Coronary artery (tissue), 2 donors: ENCODE measurements around the gene ST8SIA4.

ENCODE experiments used
- DNase-seq: peaks from one replicate; pipeline ENCODE4 v3.0.0-alpha.2; 2017; ENCODE audit warnings: low spot score
- H3K27ac ChIP-seq, 2 donors: fragments of 200-600 bp; sonication (generic); one replicate each; pipeline ENCODE4 v1.5.1; 2016 to 2019
- H3K4me3 ChIP-seq: fragments of 200-600 bp; sonication (generic); 2 replicates; pipeline ENCODE4 v1.5.1; 2016; ENCODE audit warnings: mild to moderate bottlenecking, moderate library complexity
- TF ChIP-seq, protein P1 (sequence below): fragments of 200-600 bp; sonication (generic); IDR thresholded peaks from one replicate; pipeline ENCODE4 v1.5.1; 2019; ENCODE audit warnings: antibody characterized with exemption

Gene ST8SIA4

DNA sequence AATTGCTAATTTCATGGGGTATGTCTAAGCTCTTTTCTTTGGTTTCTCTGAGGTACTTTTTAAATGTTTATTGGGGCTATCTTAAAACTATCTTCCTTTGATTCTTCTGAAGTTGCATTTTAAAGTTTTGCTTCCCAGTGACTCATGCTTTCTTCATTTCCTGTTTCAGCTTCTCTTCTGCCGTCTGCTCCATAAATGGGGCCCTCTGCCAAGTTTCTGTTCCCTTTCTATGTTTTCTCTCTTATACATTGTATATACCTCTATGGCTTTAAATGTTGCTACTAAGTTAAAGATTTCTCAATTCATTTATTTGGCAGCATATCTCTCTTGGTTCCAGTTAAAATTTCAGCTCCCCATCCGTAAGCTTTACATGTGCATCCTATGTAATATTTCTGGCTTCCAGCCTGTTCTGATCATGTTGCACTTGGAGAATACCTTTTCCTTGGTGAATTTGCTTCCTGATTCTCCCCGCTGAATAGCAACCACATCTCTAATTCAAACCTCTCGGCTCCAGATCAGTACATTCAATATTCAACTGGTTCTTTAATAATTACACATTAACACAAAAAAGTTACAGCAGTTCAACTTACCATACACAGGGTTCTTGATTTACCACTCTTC is 125.3 kb downstream of the ST8SIA4 start:
- DNase-seq: no peak
- TF ChIP-seq, protein P1, sequence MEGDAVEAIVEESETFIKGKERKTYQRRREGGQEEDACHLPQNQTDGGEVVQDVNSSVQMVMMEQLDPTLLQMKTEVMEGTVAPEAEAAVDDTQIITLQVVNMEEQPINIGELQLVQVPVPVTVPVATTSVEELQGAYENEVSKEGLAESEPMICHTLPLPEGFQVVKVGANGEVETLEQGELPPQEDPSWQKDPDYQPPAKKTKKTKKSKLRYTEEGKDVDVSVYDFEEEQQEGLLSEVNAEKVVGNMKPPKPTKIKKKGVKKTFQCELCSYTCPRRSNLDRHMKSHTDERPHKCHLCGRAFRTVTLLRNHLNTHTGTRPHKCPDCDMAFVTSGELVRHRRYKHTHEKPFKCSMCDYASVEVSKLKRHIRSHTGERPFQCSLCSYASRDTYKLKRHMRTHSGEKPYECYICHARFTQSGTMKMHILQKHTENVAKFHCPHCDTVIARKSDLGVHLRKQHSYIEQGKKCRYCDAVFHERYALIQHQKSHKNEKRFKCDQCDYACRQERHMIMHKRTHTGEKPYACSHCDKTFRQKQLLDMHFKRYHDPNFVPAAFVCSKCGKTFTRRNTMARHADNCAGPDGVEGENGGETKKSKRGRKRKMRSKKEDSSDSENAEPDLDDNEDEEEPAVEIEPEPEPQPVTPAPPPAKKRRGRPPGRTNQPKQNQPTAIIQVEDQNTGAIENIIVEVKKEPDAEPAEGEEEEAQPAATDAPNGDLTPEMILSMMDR: no peak
- Histone ChIP-seq H3K4me3 (no peak overlapping the region), H3K27ac (peak overlapping the region in 1 of 2 donors; percentile 7)

DNA sequence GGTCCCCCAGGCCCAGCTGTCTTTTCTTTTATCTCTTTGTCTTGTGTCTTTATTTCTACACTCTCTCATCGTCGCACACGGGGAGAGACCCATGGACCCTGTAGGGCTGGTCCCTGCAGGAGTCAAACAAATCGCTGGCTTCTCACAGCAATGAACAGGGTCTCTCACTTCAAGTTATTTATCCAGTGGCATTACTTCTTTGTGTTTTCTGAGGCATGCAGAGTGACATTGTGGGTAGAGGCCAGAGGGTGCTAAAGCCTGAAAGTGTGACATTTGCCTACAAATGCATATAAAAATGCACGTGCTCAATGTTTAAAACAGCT is 127.6 kb downstream of the ST8SIA4 start:
- no peak for DNase-seq
- H3K4me3 ChIP-seq: no peak overlapping the region
- TF ChIP-seq, protein P1: no peak
- no peak overlapping the region for H3K27ac ChIP-seq

DNA sequence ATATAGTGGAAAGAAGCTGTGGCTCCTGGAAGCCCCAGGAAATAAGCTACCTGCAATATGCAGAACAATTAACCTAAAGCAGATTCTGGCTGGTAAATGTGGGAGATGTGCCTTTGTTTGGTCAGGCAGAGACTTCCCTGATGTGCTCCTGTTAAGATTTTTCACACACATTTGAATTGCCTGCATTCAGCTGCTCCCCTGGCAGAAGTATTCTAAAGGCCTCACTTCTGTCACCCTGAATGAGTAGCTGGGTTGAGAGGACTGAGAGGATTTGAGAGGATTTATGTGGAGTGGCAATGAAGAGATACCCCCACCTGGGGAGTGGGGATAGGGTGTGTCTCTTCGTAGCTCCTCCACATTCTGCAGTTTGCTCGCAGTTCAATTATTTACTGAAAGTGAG is 130.5 kb downstream of the ST8SIA4 start:
- no peak overlapping the region for H3K4me3 ChIP-seq
- no peak overlapping the region for H3K27ac ChIP-seq
- TF ChIP-seq, protein P1: no peak
- no peak for DNase-seq

DNA sequence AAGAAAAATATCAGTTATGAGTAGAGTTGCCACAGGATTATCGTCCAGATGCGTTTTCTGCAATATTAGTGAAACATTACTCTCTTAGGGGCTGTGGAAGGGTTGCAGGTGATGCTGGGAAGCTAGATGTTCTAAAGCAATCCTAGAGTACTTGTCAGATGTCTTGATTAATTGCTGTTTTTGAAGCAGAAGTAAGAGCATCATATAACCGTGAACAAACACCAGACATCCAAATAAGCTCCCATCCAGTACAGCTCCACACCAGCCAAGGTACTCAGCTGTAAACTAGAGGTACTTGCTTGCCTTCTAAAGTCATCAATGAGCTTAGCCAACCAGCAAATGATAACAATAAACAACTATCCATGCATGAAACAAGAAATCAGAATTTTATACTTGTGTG is 131.1 kb downstream of the ST8SIA4 start:
- H3K27ac ChIP-seq: no peak overlapping the region
- no peak overlapping the region for H3K4me3 ChIP-seq
- TF ChIP-seq, protein P1: no peak
- no peak for DNase-seq

DNA sequence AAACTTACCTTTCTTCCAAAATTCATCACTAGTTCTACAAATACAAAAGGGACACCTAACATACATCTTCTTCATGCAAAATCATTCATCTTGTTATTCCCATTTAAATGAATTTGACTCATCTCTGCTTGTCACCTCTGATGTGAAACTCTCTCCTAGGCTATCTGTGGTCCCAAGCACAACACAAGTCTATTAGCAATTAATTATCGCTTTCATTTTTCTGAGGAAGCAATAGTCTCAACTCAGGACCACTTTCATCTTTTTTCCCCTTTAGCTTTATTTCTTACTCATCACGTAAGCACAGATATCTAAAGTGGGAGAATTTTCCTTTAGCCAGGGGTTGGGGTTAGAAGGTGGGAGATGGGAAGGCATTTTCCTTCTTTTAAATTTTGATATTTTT is 131.9 kb downstream of the ST8SIA4 start:
- Histone ChIP-seq H3K27ac (no peak overlapping the region), H3K4me3 (no peak overlapping the region)
- TF ChIP-seq, protein P1: no peak
- DNase-seq: no peak

DNA sequence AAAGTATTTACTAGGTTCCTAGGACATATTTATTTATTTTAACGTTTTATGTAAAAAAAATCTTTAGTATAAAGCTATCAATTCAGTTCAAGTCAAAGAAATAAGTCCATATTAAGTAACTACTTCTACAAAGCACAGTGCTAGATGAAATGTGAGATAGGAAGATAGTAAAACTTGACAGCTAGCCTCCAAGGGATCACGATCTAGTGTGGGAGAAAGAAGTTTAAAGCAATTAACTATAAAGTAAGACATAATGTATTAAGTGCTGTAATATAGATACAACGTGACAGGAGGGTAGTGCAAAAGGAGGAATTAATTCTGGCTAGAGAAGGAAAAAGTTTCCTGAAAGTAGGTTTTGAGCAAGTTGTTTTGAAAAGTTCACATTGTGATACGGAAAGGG is 134.9 kb downstream of the ST8SIA4 start:
- DNase-seq: no peak
- TF ChIP-seq, protein P1: no peak
- Histone ChIP-seq H3K4me3 (no peak overlapping the region), H3K27ac (no peak overlapping the region)

DNA sequence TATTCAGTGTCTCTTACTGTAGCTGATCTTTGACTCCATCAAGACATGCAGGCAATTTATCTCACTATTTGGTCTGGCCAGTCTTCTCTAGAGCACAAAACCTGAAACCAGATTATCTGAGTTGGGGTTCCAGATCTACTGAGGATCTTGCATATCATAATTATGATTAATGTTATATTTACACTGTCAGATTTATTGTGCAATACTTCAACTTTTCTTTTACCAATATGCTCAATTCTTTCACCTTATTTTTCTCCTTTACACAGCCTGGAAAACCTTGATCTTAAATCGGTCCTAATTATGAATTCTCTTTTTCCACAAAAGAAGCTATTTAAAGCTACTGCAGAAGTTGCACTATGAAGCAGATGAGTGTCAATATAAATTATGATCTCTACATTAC is 140.1 kb downstream of the ST8SIA4 start:
- Histone ChIP-seq H3K4me3 (no peak overlapping the region), H3K27ac (no peak overlapping the region)
- no peak for DNase-seq
- TF ChIP-seq, protein P1: no peak
